Omental fat pad (tissue), 4 donors: ENCODE measurements around the gene AGAP1. TPM values are rescaled to one million over a fixed set of nuclear protein-coding genes. Genes with fewer than 3 reads are reported as not detected.

ENCODE experiments used
- ATAC-seq: fragments of 150-250 bp; one replicate; pipeline ENCODE4 v1.9.1; 2016; ENCODE audit warnings: mild to moderate bottlenecking, moderate library complexity; ENCODE audit not compliant: low FRiP score
- DNase-seq: peaks from one replicate; pipeline ENCODE4 v3.0.0-alpha.2; 2019; ENCODE audit warnings: low spot score
- CTCF ChIP-seq, 3 donors: fragments of 450-650 bp; IDR thresholded peaks; one replicate each; pipeline ENCODE4 v1.5.1; 2016 to 2017; ENCODE audit warnings: antibody characterized with exemption in 3 of 3, mild to moderate bottlenecking in 3 of 3, moderate library complexity in 2 of 3
- total RNA-seq, 4 donors: library from RNA; depleted of rRNA; stranded (reverse); fragments of >200 nt; gene quantifications; one replicate each; pipeline ENCODE4 v1.1.0, GENCODE V29; 2016

The AGAP1 gene
- total RNA-seq, 4 donors from 2014 or later, result 15.5 to 24.3 (median 16.2) TPM

- TF ChIP-seq CTCF (IDR thresholded peaks at IDR 0.05), result no peak
- ATAC-seq (no peak), DNase-seq (no peak)
Observed at GRCh38 chr2:236158969-236159777, 665.3 kb downstream of the AGAP1 start.

GRCh38 chr2:236159778-236160170 lies 665.9 kb downstream of the AGAP1 start:
- ATAC-seq, result no peak
- DNase-seq, result no peak
- no peak for TF ChIP-seq CTCF (IDR thresholded peaks at IDR 0.05)

GRCh38 chr2:236160366-236161081 lies 666.7 kb downstream of the AGAP1 start:
- DNase-seq, result no peak

GRCh38 chr2:236161082-236161462 lies 667.2 kb downstream of the AGAP1 start:
- no peak for ATAC-seq
- DNase-seq, result no peak
- no peak for TF ChIP-seq CTCF (IDR thresholded peaks at IDR 0.05)

More at GRCh38 chr2:236160366-236161081, 666.7 kb downstream of the AGAP1 start:
- TF ChIP-seq CTCF (IDR thresholded peaks at IDR 0.05), result no peak
- ATAC-seq, result no peak

- ATAC-seq (no peak), DNase-seq (no peak)
- no peak for TF ChIP-seq CTCF (IDR thresholded peaks at IDR 0.05)
Observed at GRCh38 chr2:236161531-236161930, 667.7 kb downstream of the AGAP1 start.

- DNase-seq, result no peak
- TF ChIP-seq CTCF (IDR thresholded peaks at IDR 0.05), result no peak
Observed at GRCh38 chr2:236162031-236162845, 668.4 kb downstream of the AGAP1 start.

More at GRCh38 chr2:236162031-236162845, 668.4 kb downstream of the AGAP1 start:
- no peak for ATAC-seq
